ENCODE results near the gene IFFO2. TPM values are rescaled to one million over a fixed set of nuclear protein-coding genes. Genes with fewer than 3 reads are reported as not detected.

The IFFO2 gene
- total and polyA plus RNA-seq, 2 donors (not counting 3 experiments of a cell fraction or from before 2014, with no cell fraction given), result 31.1 to 31.3 TPM

DNA sequence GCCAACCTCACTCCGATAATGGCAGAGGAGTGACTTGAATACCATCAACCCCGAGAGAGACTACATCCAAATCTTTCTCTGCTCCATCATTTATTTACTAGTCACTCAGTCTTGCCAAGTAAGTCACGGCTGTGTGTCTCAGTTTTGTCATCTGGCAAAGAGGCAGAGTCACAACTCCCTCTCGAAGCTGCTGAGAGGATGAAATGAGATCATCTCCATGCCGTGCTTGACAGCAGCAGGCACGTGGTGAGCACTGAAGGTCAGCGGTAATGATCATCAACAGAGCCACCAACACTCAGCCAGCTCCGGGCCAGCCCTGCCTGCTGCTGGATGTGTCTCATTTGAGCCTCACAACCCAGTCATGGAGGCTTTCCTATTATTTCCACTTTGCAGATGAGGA is 74.0 kb downstream of the IFFO2 start:
- no peak for FAIRE-seq
- TF ChIP-seq GATA2 (IDR thresholded peaks at IDR 0.05; ENCODE audit: insufficient read depth, insufficient read length, low read depth, low read length), result no peak
- no peak for TF ChIP-seq MYC (IDR thresholded peaks at IDR 0.05; ENCODE audit: low read depth, low read length)
- no peak for TF ChIP-seq FOS (IDR thresholded peaks at IDR 0.05; ENCODE audit: borderline replicate concordance, insufficient read depth, low read length)
- no peak for TF ChIP-seq POLR2AphosphoS5 (IDR thresholded peaks at IDR 0.05; ENCODE audit: insufficient read depth, low read depth, low read length)
- TF ChIP-seq, protein P1, sequence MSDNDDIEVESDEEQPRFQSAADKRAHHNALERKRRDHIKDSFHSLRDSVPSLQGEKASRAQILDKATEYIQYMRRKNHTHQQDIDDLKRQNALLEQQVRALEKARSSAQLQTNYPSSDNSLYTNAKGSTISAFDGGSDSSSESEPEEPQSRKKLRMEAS (IDR thresholded peaks at IDR 0.05; ENCODE audit: insufficient read depth, insufficient read length), result no peak
- TF ChIP-seq, protein P2, sequence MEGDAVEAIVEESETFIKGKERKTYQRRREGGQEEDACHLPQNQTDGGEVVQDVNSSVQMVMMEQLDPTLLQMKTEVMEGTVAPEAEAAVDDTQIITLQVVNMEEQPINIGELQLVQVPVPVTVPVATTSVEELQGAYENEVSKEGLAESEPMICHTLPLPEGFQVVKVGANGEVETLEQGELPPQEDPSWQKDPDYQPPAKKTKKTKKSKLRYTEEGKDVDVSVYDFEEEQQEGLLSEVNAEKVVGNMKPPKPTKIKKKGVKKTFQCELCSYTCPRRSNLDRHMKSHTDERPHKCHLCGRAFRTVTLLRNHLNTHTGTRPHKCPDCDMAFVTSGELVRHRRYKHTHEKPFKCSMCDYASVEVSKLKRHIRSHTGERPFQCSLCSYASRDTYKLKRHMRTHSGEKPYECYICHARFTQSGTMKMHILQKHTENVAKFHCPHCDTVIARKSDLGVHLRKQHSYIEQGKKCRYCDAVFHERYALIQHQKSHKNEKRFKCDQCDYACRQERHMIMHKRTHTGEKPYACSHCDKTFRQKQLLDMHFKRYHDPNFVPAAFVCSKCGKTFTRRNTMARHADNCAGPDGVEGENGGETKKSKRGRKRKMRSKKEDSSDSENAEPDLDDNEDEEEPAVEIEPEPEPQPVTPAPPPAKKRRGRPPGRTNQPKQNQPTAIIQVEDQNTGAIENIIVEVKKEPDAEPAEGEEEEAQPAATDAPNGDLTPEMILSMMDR (IDR thresholded peaks at IDR 0.05; ENCODE audit: extremely low read depth in 1 of 2, insufficient read depth in 1 of 2, low read depth in 1 of 2, low read length in 2 of 2), result no peak
- TF ChIP-seq EZH2 (IDR thresholded peaks at IDR 0.05; ENCODE audit: borderline replicate concordance, low read depth, low read length, severe bottlenecking), result no peak
- no peak for TF ChIP-seq JUN (IDR thresholded peaks at IDR 0.05; ENCODE audit: borderline replicate concordance, insufficient read depth, insufficient read length, low read depth)
- no peak for TF ChIP-seq POLR2A (IDR thresholded peaks at IDR 0.05; ENCODE audit: low read depth, low read length)
- H3K9me1 ChIP-seq (replicated peaks; ENCODE audit: control insufficient read depth, extremely low read depth, insufficient read depth, low read length), result no peaks in the 10 kb centered on the region
- no peak overlapping the region for H3K9ac ChIP-seq (replicated peaks; ENCODE audit: extremely low read depth, insufficient read depth, low read length)
- H3K4me1 ChIP-seq (ENCODE audit: control insufficient read depth, extremely low read depth, insufficient read depth, low read length), result no peaks in the 10 kb centered on the region
- dilution Hi-C loops (cut with MboI; ENCODE audit: extremely low pct_ligation_motif_present, low sequenced_read_pairs) (no loop called here), intact Hi-C loops (cut with micrococcal nuclease) (no loop called here)
- no peaks in the 10 kb centered on the region for H4K20me1 ChIP-seq (replicated peaks; ENCODE audit: control insufficient read depth, extremely low read depth, insufficient read depth, low read length)
- ChIA-PET CTCF (interaction anchor here (2.3 to 5.2 kb wide), 3 partner anchors 9 to 231 kb away, joined by 10 to 114 read pairs (median 40); no protein-coding TSS in a partner anchor), POLR2A (no interaction called here)
- no TSS peak for BruUV-seq (replicated peaks)
- no peak overlapping the region for H3K4me2 ChIP-seq (ENCODE audit: insufficient read depth, low read length)
- no peak overlapping the region for H3K27ac ChIP-seq (ENCODE audit: insufficient read depth, low read depth, low read length)
- DNase-seq (ENCODE audit: low read depth, low spot score), result no peak
- H3K27me3 ChIP-seq (ENCODE audit: control insufficient read depth in 2 of 2, insufficient read depth in 2 of 2, low read length in 2 of 2), result no peaks in the 10 kb centered on the region
- no peak overlapping the region for H2AFZ ChIP-seq (ENCODE audit: low read depth, low read length)
- no peak overlapping the region for H3K4me3 ChIP-seq (replicated peaks in 1 of 3; ENCODE audit: insufficient read depth in 1 of 3, low read depth in 1 of 3, low read length in 3 of 3)
- no peaks in the 10 kb centered on the region for H3K9me3 ChIP-seq (replicated peaks; ENCODE audit: control insufficient read depth, insufficient read depth, low read length)
- H3K36me3 ChIP-seq (ENCODE audit: control insufficient read depth in 2 of 2, extremely low read depth in 1 of 2, insufficient read depth in 2 of 2, low read length in 2 of 2), result peaks cover 0 to 4% of the 10 kb centered on the region in 2 experiments
- H3K79me2 ChIP-seq (ENCODE audit: control insufficient read depth, insufficient read depth, low read length), result no peaks in the 10 kb centered on the region
